Aorta (tissue), 5 donors: ENCODE data around the gene SDHC. TPM values are rescaled to one million over a fixed set of nuclear protein-coding genes. Genes with fewer than 3 reads are reported as not detected.

Source experiments
- ATAC-seq: fragments of 200-7000 bp; cut with Tn5 transposase; one replicate; pipeline ENCODE4 v1.9.1; 2022; ENCODE audit warnings: moderate library complexity; ENCODE audit not compliant: low FRiP score
- DNase-seq, 2 donors: peaks; one replicate each; pipeline ENCODE4 v3.0.0-alpha.2; 2020
- H3K27ac ChIP-seq, 2 donors: one replicate each; pipeline ENCODE4 v1.5.1; 2013; ENCODE audit warnings: low read length in 2 of 2, mild to moderate bottlenecking in 2 of 2, moderate library complexity in 2 of 2, control low read depth in 1 of 2, inconsistent platforms in 1 of 2, low read depth in 1 of 2
- H3K27me3 ChIP-seq, 2 donors: one replicate each; pipeline ENCODE4 v1.6.1; 2013; ENCODE audit warnings: control low read depth in 1 of 2, low read length in 1 of 2, mild to moderate bottlenecking in 1 of 2, moderate library complexity in 1 of 2; ENCODE audit not compliant: insufficient read depth in 2 of 2, control insufficient read depth in 1 of 2
- H3K36me3 ChIP-seq, 2 donors: one replicate each; pipeline ENCODE4 v1.6.1; 2013; ENCODE audit warnings: control low read depth in 1 of 2, low read length in 1 of 2, mild to moderate bottlenecking in 1 of 2; ENCODE audit not compliant: insufficient read depth in 2 of 2, control insufficient read depth in 1 of 2
- H3K4me1 ChIP-seq, 2 donors: one replicate each; pipeline ENCODE4 v1.6.1; 2013; ENCODE audit warnings: low read length in 2 of 2, control low read depth in 1 of 2, mild to moderate bottlenecking in 1 of 2, moderate library complexity in 1 of 2; ENCODE audit not compliant: insufficient read depth in 2 of 2, control insufficient read depth in 1 of 2
- H3K4me3 ChIP-seq, 2 donors: one replicate each; pipeline ENCODE4 v1.5.1; 2013; ENCODE audit warnings: low read length in 2 of 2, control low read depth in 1 of 2, mild to moderate bottlenecking in 1 of 2
- H3K9me3 ChIP-seq: one replicate; pipeline ENCODE4 v1.6.1; 2013; ENCODE audit warnings: mild to moderate bottlenecking, low read length; ENCODE audit not compliant: control insufficient read depth
- WGBS, 2 donors: extraction: QIAGEN DNeasy Blood & Tissue Kit; methylation state at CpG; one replicate each; pipeline ENCODE4 v1.1.7; 2013; 5-methylcytosine and 5-hydroxymethylcytosine counted together
- intact Hi-C, 2 donors: fragments of 100-400 bp; cut with DNase I; formaldehyde crosslinking; loops; one replicate each; pipeline versions ENCODE4 v1.14.2 to v1.15.0; 2022
- polyA plus RNA-seq, 2 donors: library from polyadenylated mRNA; stranded (reverse); fragments of 200-250 nt; gene quantifications; one replicate each; pipeline ENCODE4 v1.2.3, GENCODE V29; 2013
- total RNA-seq, 2 donors: library from RNA; stranded (reverse); fragmentation: NEBNext Ultra II Directional; extraction: Animal tissue kit (Norgen Biotek cat#: 25700); gene quantifications; one replicate each; pipeline ENCODE4 v1.2.1, GENCODE V29; 2021
- donor health status: healthy with polysubstance abuse.
- donor health status: Bipolar disorder and iron deficiency.
- donor health status: DM: no; HTN: no; CAD: no.
- donor health status: DM: no; HTN: no; CAD: no.
- donor health status: DM: yes; HTN: yes; CAD: no.

Gene SDHC
- total and polyA plus RNA-seq, 4 donors = 103 to 129 (median 122) TPM

DNA sequence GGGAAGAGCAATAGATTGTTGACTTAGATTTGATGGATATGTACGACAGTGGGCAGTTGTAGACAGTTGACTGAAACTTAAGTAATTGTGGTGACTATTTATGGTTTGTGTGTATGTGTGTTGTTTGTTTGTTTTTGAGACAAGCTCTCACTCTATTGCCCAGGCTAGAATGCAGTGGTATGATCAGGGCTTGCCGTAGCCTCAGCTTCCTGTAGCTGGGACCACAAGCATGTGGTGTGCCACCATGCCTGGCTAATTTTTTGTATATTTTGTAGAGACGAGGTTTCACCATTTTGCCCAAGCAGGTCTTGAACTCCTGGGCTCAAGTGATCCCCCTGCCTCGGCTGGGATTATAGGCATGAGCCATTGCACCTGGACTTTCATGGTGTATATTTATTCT, 9.8 kb downstream of the SDHC start:
- DNase-seq (no peak), ATAC-seq (no peak)
- Histone ChIP-seq H3K4me3 (no peak overlapping the region), H3K9me3 (no peaks in the 10 kb centered on the region), H3K4me1 (no peaks in the 10 kb centered on the region), H3K27ac (no peak overlapping the region), H3K27me3 (no peaks in the 10 kb centered on the region), H3K36me3 (peaks cover 0 to 2% of the 10 kb centered on the region in 2 donors)
- 89 to 91% methylated on average over 4 of the region's 4 CpGs for whole genome bisulfite sequencing, 2 donors
- intact Hi-C loops = no loop called here

DNA sequence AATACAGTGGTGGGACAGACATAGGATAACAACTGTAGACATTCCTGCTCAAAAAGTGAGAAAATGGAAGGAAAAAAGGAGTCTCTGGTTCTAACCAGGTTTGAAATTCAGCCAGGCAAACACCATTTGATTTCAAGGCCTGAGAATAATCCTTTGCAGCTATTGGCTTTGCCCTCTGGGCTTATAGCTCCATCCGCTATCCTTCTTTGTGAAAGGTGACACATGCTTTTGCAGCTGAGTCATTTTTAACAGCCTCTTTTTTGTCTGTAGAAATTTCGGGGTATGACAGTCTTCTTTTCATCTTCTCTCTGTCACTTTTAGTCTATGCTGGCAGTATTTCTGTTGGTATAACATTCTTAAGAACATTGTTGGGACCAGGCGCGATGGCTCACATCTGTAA, 16.2 kb downstream of the SDHC start:
- ATAC-seq = no peak
- no peaks in the 10 kb centered on the region for H3K9me3 ChIP-seq
- no peak overlapping the region for H3K4me3 ChIP-seq
- H3K27me3 ChIP-seq = no peaks in the 10 kb centered on the region
- intact Hi-C loops = no loop called here
- DNase-seq = no peak
- H3K36me3 ChIP-seq = peaks cover 0 to 6% of the 10 kb centered on the region in 2 donors
- WGBS, 2 donors = 90 to 94% methylated on average over 4 of the region's 4 CpGs
- no peak overlapping the region for H3K27ac ChIP-seq
- no peaks in the 10 kb centered on the region for H3K4me1 ChIP-seq

GRCh38 chr1:161333166-161333565, 19.0 kb downstream of the SDHC start:
- Histone ChIP-seq H3K27me3 (no peaks in the 10 kb centered on the region), H3K36me3 (peaks cover 0 to 10% of the 10 kb centered on the region in 2 donors), H3K4me3 (no peak overlapping the region), H3K4me1 (no peaks in the 10 kb centered on the region), H3K27ac (no peak overlapping the region), H3K9me3 (no peaks in the 10 kb centered on the region)
- intact Hi-C loops = no loop called here
- ATAC-seq (no peak), DNase-seq (no peak)
- WGBS, 2 donors = 94 to 96% methylated on average over 9 of the region's 9 CpGs

DNA sequence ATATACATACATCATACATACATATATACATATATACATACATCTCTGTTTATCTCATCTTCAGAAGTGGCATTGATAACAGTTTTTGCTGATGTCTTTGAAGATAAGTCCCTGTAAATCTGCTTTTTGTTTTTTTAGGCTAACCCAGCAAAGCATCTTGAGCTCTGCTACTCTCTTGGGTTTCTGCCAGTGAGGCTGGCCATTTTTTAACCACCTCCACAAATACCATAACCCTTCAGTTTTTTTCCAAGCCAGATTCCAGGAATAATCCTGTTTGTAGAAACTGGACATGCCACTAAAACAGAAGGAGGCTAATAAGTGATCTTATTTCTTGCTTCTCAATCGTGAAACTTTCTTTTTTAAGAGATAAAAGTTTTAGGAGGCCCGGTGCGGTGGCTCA, 21.6 kb downstream of the SDHC start:
- intact Hi-C loops = no loop called here
- no peaks in the 10 kb centered on the region for H3K27me3 ChIP-seq
- H3K36me3 ChIP-seq = peaks cover 0 to 10% of the 10 kb centered on the region in 2 donors
- H3K27ac ChIP-seq = no peak overlapping the region
- H3K4me1 ChIP-seq = no peaks in the 10 kb centered on the region
- no peak for ATAC-seq
- H3K9me3 ChIP-seq = no peaks in the 10 kb centered on the region
- no peak overlapping the region for H3K4me3 ChIP-seq
- DNase-seq = no peak
- 68 to 69% methylated on average over 3 of the region's 3 CpGs for WGBS, 2 donors

- no peak for ATAC-seq
- no peak for DNase-seq
- H3K36me3 ChIP-seq = peaks cover 2 to 3% of the 10 kb centered on the region in 2 donors
Observed at GRCh38 chr1:161342177-161342576, 28.0 kb downstream of the SDHC start.

GRCh38 chr1:161342821-161343220, 28.6 kb downstream of the SDHC start:
- WGBS, 2 donors = 94% methylated on average over 5 of the region's 5 CpGs
- Histone ChIP-seq H3K36me3 (peaks cover 0 to 3% of the 10 kb centered on the region in 2 donors), H3K4me3 (no peak overlapping the region), H3K27me3 (no peaks in the 10 kb centered on the region), H3K27ac (no peak overlapping the region), H3K4me1 (no peaks in the 10 kb centered on the region), H3K9me3 (no peaks in the 10 kb centered on the region)
- DNase-seq = no peak
- ATAC-seq = no peak
- intact Hi-C loops = no loop called here

More at GRCh38 chr1:161342177-161342576, 28.0 kb downstream of the SDHC start:
- Histone ChIP-seq H3K9me3 (no peaks in the 10 kb centered on the region), H3K4me1 (no peaks in the 10 kb centered on the region), H3K4me3 (no peak overlapping the region), H3K27ac (no peak overlapping the region), H3K27me3 (no peaks in the 10 kb centered on the region)
- 98 to 99% methylated on average over 2 of the region's 2 CpGs for WGBS, 2 donors
- intact Hi-C loops = no loop called here

GRCh38 chr1:161350671-161351070, 36.5 kb downstream of the SDHC start:
- DNase-seq (no peak), ATAC-seq (no peak)
- H3K4me1 ChIP-seq = no peaks in the 10 kb centered on the region
- no peak overlapping the region for H3K27ac ChIP-seq
- no peaks in the 10 kb centered on the region for H3K9me3 ChIP-seq
- intact Hi-C loops = no loop called here
- no peak overlapping the region for H3K4me3 ChIP-seq
- no peaks in the 10 kb centered on the region for H3K36me3 ChIP-seq
- no peaks in the 10 kb centered on the region for H3K27me3 ChIP-seq
- 86% methylated on average over 1 of the region's 1 CpG for WGBS, 2 donors

GRCh38 chr1:161351482-161351881, 37.3 kb downstream of the SDHC start:
- ATAC-seq (no peak), DNase-seq (no peak)
- Histone ChIP-seq H3K4me3 (no peak overlapping the region), H3K9me3 (no peaks in the 10 kb centered on the region), H3K4me1 (no peaks in the 10 kb centered on the region), H3K27me3 (no peaks in the 10 kb centered on the region), H3K36me3 (no peaks in the 10 kb centered on the region), H3K27ac (no peak overlapping the region)
- 67 to 68% methylated on average over 1 of the region's 1 CpG for WGBS, 2 donors
- intact Hi-C loops = no loop called here

- H3K9me3 ChIP-seq = no peaks in the 10 kb centered on the region
- no peaks in the 10 kb centered on the region for H3K27me3 ChIP-seq
- no peak overlapping the region for H3K27ac ChIP-seq
- H3K4me1 ChIP-seq = no peaks in the 10 kb centered on the region
- no peak overlapping the region for H3K4me3 ChIP-seq
- WGBS, 2 donors = 95 to 97% methylated on average over 8 of the region's 8 CpGs
- H3K36me3 ChIP-seq = peaks cover 0 to 2% of the 10 kb centered on the region in 2 donors
- intact Hi-C loops = no loop called here
- ATAC-seq (no peak), DNase-seq (no peak)
Observed at GRCh38 chr1:161357073-161357472, 42.9 kb downstream of the SDHC start.
